SU-DHL-6 (cell line): ENCODE results near the gene CERT1.

Source experiments
- H2AFZ ChIP-seq: fragments of 200-600 bp; sonication (generic); 2 replicates; pipeline ENCODE4 v1.6.1; 2014; ENCODE audit warnings: low read depth, mild to moderate bottlenecking, moderate library complexity, mixed read lengths, antibody characterized with exemption, low read length; ENCODE audit not compliant: severe bottlenecking
- H3F3A ChIP-seq: fragments of 200-600 bp; shearing (Covaris generic); 2 replicates; pipeline ENCODE4 v1.6.0; 2016; ENCODE audit warnings: antibody characterized with exemption, mild to moderate bottlenecking; ENCODE audit not compliant: insufficient read depth
- H3K27ac ChIP-seq: fragments of 200-600 bp; sonication (generic); 2 replicates; pipeline ENCODE4 v1.5.1; 2016; ENCODE audit warnings: low read depth, mild to moderate bottlenecking, low read length, moderate library complexity, mixed read lengths
- H3K27me3 ChIP-seq: fragments of 200-600 bp; sonication (generic), shearing (Covaris generic); 2 replicates; pipeline ENCODE4 v1.6.0; 2014; ENCODE audit warnings: mild to moderate bottlenecking, low read length
- H3K36me3 ChIP-seq: fragments of 200-600 bp; sonication (generic); 2 replicates; pipeline ENCODE4 v1.6.1; 2014; ENCODE audit warnings: mild to moderate bottlenecking, low read length, mixed read lengths
- H3K4me2 ChIP-seq: fragments of 300-600, 200-600 bp; shearing (Covaris generic), sonication (generic); 2 replicates; pipeline ENCODE4 v1.6.0; 2014; ENCODE audit warnings: low read length, low read depth, mild to moderate bottlenecking; ENCODE audit not compliant: poor library complexity, severe bottlenecking
- H3K4me3 ChIP-seq: fragments of 200-600 bp; sonication (generic); 2 replicates; pipeline ENCODE4 v1.5.1; 2014; ENCODE audit warnings: antibody characterized with exemption, low read length, mild to moderate bottlenecking, mixed read lengths; ENCODE audit not compliant: insufficient read depth, poor library complexity, severe bottlenecking
- H3K79me2 ChIP-seq: fragments of 200-600 bp; sonication (generic); 2 replicates; pipeline ENCODE4 v1.6.1; 2014; ENCODE audit warnings: mild to moderate bottlenecking, low read length, moderate library complexity; ENCODE audit not compliant: insufficient read depth
- H3K9ac ChIP-seq: fragments of 200-600 bp; sonication (generic); 2 replicates; pipeline ENCODE4 v1.7.0; 2014; ENCODE audit warnings: mild to moderate bottlenecking, low read length
- H3K9me2 ChIP-seq: fragments of 200-600 bp; sonication (generic); replicated peaks from 2 replicates; pipeline ENCODE4 v1.6.1; 2014; ENCODE audit warnings: low read length; ENCODE audit not compliant: insufficient read depth
- H3K9me3 ChIP-seq: fragments of 200-600 bp; sonication (generic); 2 replicates; pipeline ENCODE4 v1.6.1; 2014; ENCODE audit warnings: low read length, mixed read lengths; ENCODE audit not compliant: insufficient read depth
- H4K20me1 ChIP-seq: fragments of 200-600 bp; sonication (generic); 2 replicates; pipeline ENCODE4 v1.6.1; 2014; ENCODE audit warnings: low read depth, mild to moderate bottlenecking, antibody characterized with exemption, low read length, moderate library complexity, mixed read lengths
- CTCF ChIP-seq: fragments of 200-600 bp; sonication (generic); IDR thresholded peaks from one replicate; pipeline ENCODE4 v1.5.1; 2017; ENCODE audit warnings: antibody characterized with exemption, mild to moderate bottlenecking, low read length, moderate library complexity; ENCODE audit not compliant: insufficient read depth, poor library complexity, severe bottlenecking
- EZH2phosphoT487 ChIP-seq: fragments of 200-600 bp; sonication (generic), shearing (Covaris generic); conservative IDR thresholded peaks from 2 replicates; pipeline ENCODE4 v1.6.1; 2018; ENCODE audit warnings: mild to moderate bottlenecking, antibody characterized with exemption, low read length, moderate library complexity, mixed read lengths

CERT1 gene

GRCh38 chr5:75361310-75361709 is 150.1 kb downstream of the CERT1 start:
- no peaks in the 10 kb centered on the region for H3K27me3 ChIP-seq
- no peak overlapping the region for H3K27ac ChIP-seq
- no peaks in the 10 kb centered on the region for H3K9me3 ChIP-seq
- TF ChIP-seq CTCF (no peak), EZH2phosphoT487 (no peak)
- no peak overlapping the region for H3K4me2 ChIP-seq
- H3K9ac ChIP-seq = no peak overlapping the region
- H2AFZ ChIP-seq = no peak overlapping the region
- H3K36me3 ChIP-seq = peaks cover 57% of the 10 kb centered on the region; the same call in 1 of the 2 replicates
- no peaks in the 10 kb centered on the region for H3K79me2 ChIP-seq
- H3F3A ChIP-seq = peaks cover 40% of the 10 kb centered on the region; the same call in 1 of the 2 replicates
- H4K20me1 ChIP-seq = no peaks in the 10 kb centered on the region
- H3K9me2 ChIP-seq = no peaks in the 10 kb centered on the region
- H3K4me3 ChIP-seq = no peak overlapping the region

DNA sequence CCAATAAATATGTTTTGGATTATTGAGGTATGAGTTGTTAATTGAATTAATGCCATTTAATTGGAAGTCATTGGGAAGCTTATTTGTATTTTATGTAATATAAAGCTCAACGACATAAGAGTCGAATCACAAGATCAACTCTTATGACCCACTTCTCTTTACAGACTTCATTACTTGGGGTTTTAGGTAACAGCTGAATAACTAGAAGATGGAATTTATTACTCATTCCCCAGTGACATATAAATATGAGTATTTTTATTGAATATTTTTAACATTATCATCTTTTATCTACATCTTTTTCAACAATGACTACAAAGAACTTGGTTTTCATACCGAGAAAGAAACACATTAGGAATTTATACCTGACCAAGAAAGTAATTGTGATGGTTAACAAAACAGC is 153.3 kb downstream of the CERT1 start:
- Histone ChIP-seq H3K27me3 (no peaks in the 10 kb centered on the region), H3K79me2 (no peaks in the 10 kb centered on the region), H3K9ac (no peak overlapping the region), H3K9me2 (no peaks in the 10 kb centered on the region), H2AFZ (no peak overlapping the region), H3F3A (peaks cover 49% of the 10 kb centered on the region; the same call in 1 of the 2 replicates), H3K4me3 (no peak overlapping the region), H3K9me3 (no peaks in the 10 kb centered on the region), H4K20me1 (0 out of 2 replicates have a peak, but pooled peaks cover 9% of the 10 kb centered on the region), H3K36me3 (peaks cover 84% of the 10 kb centered on the region), H3K4me2 (no peak overlapping the region), H3K27ac (no peak overlapping the region)
- TF ChIP-seq EZH2phosphoT487 = no peak
- no peak for TF ChIP-seq CTCF

GRCh38 chr5:75356719-75357118 is 154.7 kb downstream of the CERT1 start:
- Histone ChIP-seq H3K9me2 (no peaks in the 10 kb centered on the region), H3K9ac (no peak overlapping the region), H3K36me3 (peaks cover 90% of the 10 kb centered on the region), H3F3A (peaks cover 42% of the 10 kb centered on the region; the same call in 1 of the 2 replicates), H4K20me1 (0 out of 2 replicates have a peak, but pooled peaks cover 11% of the 10 kb centered on the region), H3K79me2 (0 out of 2 replicates have a peak, but pooled peaks cover 3% of the 10 kb centered on the region), H3K4me2 (no peak overlapping the region), H3K9me3 (no peaks in the 10 kb centered on the region), H2AFZ (no peak overlapping the region), H3K27ac (no peak overlapping the region), H3K27me3 (no peaks in the 10 kb centered on the region), H3K4me3 (no peak overlapping the region)
- TF ChIP-seq EZH2phosphoT487 = no peak
- no peak for TF ChIP-seq CTCF
